HEK293T (cell line): ENCODE results near the gene UCHL1.

Source experiments
- FOXA1 ChIP-seq: fragments of 450-650 bp; IDR thresholded peaks from 2 replicates; pipeline ENCODE4 v1.6.1; 2016; ENCODE audit warnings: mild to moderate bottlenecking
- TARDBP ChIP-seq: fragments of 450-650 bp; IDR thresholded peaks from 2 replicates; pipeline ENCODE4 v1.6.1; 2016

- no peak for TF ChIP-seq TARDBP
- TF ChIP-seq FOXA1, result no peak
These were observed 29.1 kb downstream of the UCHL1 start for GRCh38 chr4:41285864-41286235.
